HG03175 (cell line): ENCODE data around the gene GTF2H4.

Experiments
- ATAC-seq: cut with Tn5 transposase; IDR thresholded peaks from one replicate; pipeline ENCODE4 v1.9.1; 2021; ENCODE audit warnings: mild to moderate bottlenecking, moderate library complexity; ENCODE audit not compliant: unreplicated experiment

Gene GTF2H4

GRCh38 chr6:30882204-30882758, 25.7 kb upstream of the GTF2H4 start:
- no peak for ATAC-seq

- ATAC-seq: no peak
These were observed 25.0 kb upstream of the GTF2H4 start for GRCh38 chr6:30882759-30883684.

- ATAC-seq: no peak
These were observed 24.1 kb upstream of the GTF2H4 start, which contains the start of gene DDR1 for GRCh38 chr6:30883685-30884520. TSS of gene DDR1 (plus strand) at chr6:30884519. CDS start at chr6:30888730, 4,211 bp downstream.

GRCh38 chr6:30884521-30885480, 23.2 kb upstream of the GTF2H4 start:
- no peak for ATAC-seq

- ATAC-seq: no peak
These were observed 22.5 kb upstream of the GTF2H4 start for GRCh38 chr6:30885481-30885998.

- no peak for ATAC-seq
These were observed 21.8 kb upstream of the GTF2H4 start for GRCh38 chr6:30885999-30886896.

GRCh38 chr6:30886897-30887255, 21.1 kb upstream of the GTF2H4 start:
- no peak for ATAC-seq

- no peak for ATAC-seq
These were observed 19.8 kb upstream of the GTF2H4 start for GRCh38 chr6:30887901-30888815.

- ATAC-seq: no peak
These were observed 19.1 kb upstream of the GTF2H4 start for GRCh38 chr6:30888816-30889495.

GRCh38 chr6:30889496-30889885, 18.5 kb upstream of the GTF2H4 start:
- no peak for ATAC-seq

GRCh38 chr6:30889921-30890645, 17.9 kb upstream of the GTF2H4 start:
- ATAC-seq: no peak

GRCh38 chr6:30890646-30891449, 17.2 kb upstream of the GTF2H4 start:
- no peak for ATAC-seq

- no peak for ATAC-seq
These were observed 16.6 kb upstream of the GTF2H4 start for GRCh38 chr6:30891450-30891723.

GRCh38 chr6:30891816-30892538, 16.0 kb upstream of the GTF2H4 start:
- no peak for ATAC-seq

- no peak for ATAC-seq
These were observed 14.9 kb upstream of the GTF2H4 start for GRCh38 chr6:30893001-30893591.
